Activated naive CD8-positive, alpha-beta T cell treated with anti-CD3 and anti-CD28 coated beads, Interleukin-2, amount 50 U/mL, for 24 hours (primary cell): ENCODE results near the gene MSH5.

Experiments
- ATAC-seq: fragments of 150-1000 bp; cut with Tn5 transposase; one replicate; pipeline ENCODE4 v1.10.0; 2021
- DNase-seq: peaks from one replicate; pipeline ENCODE4 v3.0.0; 2021
- H3K27ac Mint-ChIP-seq: one replicate; pipeline ENCODE4 v1.8.0; 2021; ENCODE audit warnings: mild to moderate bottlenecking, mixed read lengths
- H3K27me3 Mint-ChIP-seq: one replicate; pipeline ENCODE4 v1.8.0; 2021; ENCODE audit warnings: mixed read lengths
- H3K36me3 Mint-ChIP-seq: one replicate; pipeline ENCODE4 v1.8.0; 2021; ENCODE audit warnings: low read depth, mixed read lengths
- H3K4me1 Mint-ChIP-seq: one replicate; pipeline ENCODE4 v1.8.0; 2021; ENCODE audit warnings: mixed read lengths
- H3K4me3 Mint-ChIP-seq: one replicate; pipeline ENCODE4 v1.8.0; 2021; ENCODE audit warnings: mild to moderate bottlenecking, moderate library complexity, mixed read lengths
- H3K9me3 Mint-ChIP-seq: one replicate; pipeline ENCODE4 v1.8.0; 2021; ENCODE audit warnings: mixed read lengths

The MSH5 gene

DNA sequence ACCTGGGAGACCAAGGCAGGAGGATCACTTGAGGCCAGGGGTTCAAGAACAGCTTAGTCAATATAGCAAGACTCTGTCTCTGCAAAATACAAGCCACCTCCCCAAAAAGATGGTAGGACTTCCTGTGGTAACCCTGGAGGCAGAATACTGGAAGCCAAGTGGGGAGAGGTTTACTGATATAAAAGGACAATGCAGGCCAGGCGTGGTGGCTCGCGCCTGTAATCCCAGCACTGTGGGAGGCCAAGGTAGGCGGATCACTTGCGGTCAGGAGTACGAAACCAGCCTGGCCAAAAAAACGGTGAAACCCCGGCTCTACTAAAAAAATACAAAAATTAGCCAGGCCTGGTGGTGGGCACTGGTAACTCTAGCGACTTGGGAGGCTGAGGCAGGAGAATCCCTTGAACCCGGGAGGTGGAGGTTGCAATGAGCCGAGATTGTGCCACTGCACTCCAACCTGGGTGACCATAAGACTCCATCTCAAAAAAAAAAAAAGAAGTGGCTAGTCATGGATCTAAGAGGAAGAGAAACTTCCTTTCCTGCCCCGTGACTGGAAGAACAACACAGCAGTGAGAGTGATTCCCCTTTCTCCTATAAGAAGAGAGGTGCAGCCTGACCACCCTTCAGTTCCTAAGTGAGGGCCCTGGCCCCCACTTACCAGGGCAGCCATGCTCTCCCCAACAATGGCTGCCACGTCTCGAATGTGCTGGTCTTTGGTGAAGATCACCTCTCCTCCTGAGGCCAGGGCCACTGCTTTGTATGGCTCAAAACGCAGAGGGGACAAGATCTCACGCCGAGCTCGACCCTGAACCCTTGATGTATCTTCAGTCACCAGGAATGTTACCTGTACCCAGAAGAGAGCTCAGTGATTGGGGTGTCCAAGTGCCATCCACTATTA lies 28.8 kb downstream of the MSH5 start:
- no peak for DNase-seq

DNA sequence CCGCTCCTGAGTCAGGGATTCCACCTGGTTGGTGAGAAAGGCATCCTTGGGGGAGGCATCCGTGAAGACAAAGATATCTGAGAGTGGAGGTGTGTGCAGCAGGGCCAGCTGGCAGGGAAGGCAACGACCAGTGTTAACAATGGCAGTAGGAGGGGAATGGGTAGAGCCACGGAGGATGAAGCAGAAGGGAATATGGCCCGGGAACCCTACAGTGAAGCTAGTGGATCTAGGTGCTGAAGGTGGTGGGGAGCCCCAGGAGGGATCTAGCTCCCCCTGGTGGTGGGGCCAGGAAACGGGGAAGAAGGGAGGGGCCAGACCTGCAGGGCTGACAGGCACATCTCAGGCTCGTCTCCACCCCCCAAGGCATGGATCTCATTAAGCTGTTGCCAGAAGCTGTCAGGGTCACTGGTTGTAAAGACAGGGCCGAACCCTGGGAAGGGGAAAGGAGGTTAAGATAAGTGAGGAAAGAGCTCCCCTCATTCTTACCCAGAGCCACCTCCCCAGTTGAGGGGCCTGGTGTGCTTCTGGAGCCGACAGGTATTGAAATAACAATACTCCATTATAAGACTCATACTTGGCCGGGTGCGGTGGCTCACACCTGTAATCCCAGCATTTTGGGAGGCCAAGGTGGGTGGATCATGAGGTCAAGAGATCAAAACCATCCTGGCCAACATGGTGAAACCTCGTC lies 30.0 kb downstream of the MSH5 start:
- DNase-seq (peak; percentile 87), ATAC-seq (peak; percentile 66)
- H3K27me3 Mint-ChIP-seq: no peaks in the 10 kb centered on the region
- peaks cover 4% of the 10 kb centered on the region for H3K36me3 Mint-ChIP-seq
- no peak overlapping the region for H3K4me3 Mint-ChIP-seq
- H3K4me1 Mint-ChIP-seq: peaks cover 41% of the 10 kb centered on the region
- no peak overlapping the region for H3K27ac Mint-ChIP-seq
- H3K9me3 Mint-ChIP-seq: no peaks in the 10 kb centered on the region

More for the DNA sequence above, 28.8 kb downstream of the MSH5 start:
- Mint-ChIP-seq H3K4me3 (no peak overlapping the region), H3K4me1 (peaks cover 36% of the 10 kb centered on the region), H3K36me3 (peaks cover 9% of the 10 kb centered on the region), H3K27me3 (no peaks in the 10 kb centered on the region), H3K9me3 (no peaks in the 10 kb centered on the region), H3K27ac (no peak overlapping the region)
- ATAC-seq: no peak

DNA sequence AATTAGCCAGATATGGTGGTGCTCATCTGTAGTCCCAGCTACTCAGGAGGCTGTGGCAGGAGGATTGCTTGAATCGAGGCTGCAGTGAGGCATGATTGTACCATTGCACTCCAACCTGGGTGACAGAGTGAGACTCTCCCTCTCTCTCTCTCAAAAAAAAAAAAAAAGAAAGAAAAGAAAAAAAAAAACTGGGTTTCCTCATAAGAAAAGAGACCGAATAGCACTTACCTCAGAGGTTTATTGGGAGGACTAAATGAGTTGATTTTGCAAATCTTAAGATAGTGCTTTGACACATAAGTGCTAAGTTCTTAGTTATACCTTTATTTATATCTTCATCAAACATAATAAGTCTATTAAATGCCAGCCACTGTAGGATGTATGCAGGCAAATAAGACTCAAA lies 31.1 kb downstream of the MSH5 start:
- no peak for ATAC-seq
- Mint-ChIP-seq H3K27ac (peak overlapping the region; percentile 72), H3K4me3 (no peak overlapping the region)

DNA sequence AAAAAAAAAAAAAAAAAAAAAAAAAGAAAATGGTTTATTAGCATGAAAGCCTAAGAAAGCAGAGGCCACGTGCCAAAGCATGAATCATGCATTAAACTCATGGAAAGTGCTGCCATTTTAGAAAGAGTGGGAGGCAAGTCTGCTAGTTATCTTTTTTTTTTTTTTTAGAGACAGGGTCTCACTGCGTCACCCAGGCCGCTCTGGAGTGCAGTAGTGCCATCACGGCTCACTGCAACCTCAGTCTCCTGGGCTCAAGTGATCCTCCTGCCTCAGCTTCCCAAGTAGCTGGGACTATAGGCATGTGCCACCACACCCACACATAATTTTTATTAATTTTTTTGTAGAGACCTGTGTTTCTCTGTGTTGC lies 32.2 kb downstream of the MSH5 start:
- H3K27ac Mint-ChIP-seq: peak overlapping the region; percentile 73
- DNase-seq (no peak), ATAC-seq (peak; percentile 12)
- peaks cover 54% of the 10 kb centered on the region for H3K4me1 Mint-ChIP-seq
- H3K4me3 Mint-ChIP-seq: peak overlapping the region; percentile 57
- peaks cover 4% of the 10 kb centered on the region for H3K36me3 Mint-ChIP-seq
- no peaks in the 10 kb centered on the region for H3K9me3 Mint-ChIP-seq
- no peaks in the 10 kb centered on the region for H3K27me3 Mint-ChIP-seq

More for the DNA sequence above, 31.1 kb downstream of the MSH5 start:
- Mint-ChIP-seq H3K4me1 (peaks cover 44% of the 10 kb centered on the region), H3K36me3 (peaks cover 4% of the 10 kb centered on the region), H3K9me3 (no peaks in the 10 kb centered on the region), H3K27me3 (no peaks in the 10 kb centered on the region)
- DNase-seq: no peak

DNA sequence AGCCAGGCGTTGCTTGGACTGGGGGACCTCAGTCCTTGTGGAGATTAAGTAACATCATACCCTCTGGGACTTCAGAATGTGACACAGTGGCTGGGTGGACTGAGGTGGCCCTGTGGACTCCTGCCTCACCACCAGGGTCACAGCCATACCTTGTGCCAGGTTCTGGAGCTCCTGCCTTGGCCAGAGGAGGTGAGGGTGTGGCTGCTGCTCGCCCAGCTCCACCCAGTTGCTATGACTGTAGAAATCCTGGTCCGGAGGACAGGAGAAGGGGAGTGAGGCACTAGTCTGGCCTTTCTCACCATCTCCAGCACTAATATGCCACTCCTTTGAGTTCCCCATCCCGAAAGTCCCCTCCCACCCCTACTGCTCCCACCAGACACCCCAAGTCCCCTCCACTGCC lies 35.4 kb downstream of the MSH5 start:
- H3K27me3 Mint-ChIP-seq: no peaks in the 10 kb centered on the region
- no peak overlapping the region for H3K4me3 Mint-ChIP-seq
- H3K4me1 Mint-ChIP-seq: peaks cover 55% of the 10 kb centered on the region
- peaks cover 6% of the 10 kb centered on the region for H3K36me3 Mint-ChIP-seq
- no peaks in the 10 kb centered on the region for H3K9me3 Mint-ChIP-seq
- no peak overlapping the region for H3K27ac Mint-ChIP-seq
- DNase-seq (no peak), ATAC-seq (no peak)

DNA sequence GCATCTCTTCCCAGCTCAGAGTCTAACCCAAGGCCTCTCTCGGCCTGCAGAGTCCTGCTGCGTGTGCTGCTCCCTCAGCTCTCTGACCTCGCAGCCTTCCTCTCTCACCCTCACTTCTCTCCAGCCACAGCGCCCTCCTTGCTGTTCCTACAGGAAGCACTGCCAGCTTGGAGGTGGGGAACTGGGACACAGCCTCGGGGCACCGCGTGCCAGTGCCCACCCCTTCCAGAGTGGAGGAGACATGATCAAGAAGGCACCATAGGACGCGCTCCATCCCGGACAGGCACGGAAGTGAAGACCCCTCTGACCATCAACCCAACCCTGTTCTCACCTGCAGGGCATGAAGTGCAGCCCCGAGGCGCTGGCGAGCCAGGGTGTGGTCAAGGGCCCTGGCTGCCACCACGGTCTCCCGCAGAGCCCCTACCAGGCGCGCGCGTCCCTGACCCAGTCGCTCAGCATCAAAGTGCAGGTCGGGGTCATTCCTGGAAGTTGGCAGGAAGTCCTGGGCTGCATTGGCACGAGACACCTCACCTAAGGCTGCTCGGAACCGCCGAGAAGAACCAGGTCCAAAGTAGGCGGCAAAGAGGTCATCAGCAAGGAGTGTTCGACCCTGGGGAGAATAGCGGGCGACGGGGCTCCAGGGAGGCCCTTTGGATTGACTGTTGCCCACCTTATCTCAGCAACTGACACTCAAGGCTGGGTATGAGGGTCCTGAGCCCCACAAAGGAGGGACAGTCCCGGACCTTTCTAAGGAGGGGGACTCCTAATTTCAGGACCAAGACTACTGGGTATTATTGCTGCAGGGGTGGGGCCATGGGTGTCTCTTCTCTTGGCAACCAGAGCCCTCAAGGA lies 36.1 kb downstream of the MSH5 start:
- peaks cover 55% of the 10 kb centered on the region for H3K4me1 Mint-ChIP-seq
- no peak for ATAC-seq
- no peaks in the 10 kb centered on the region for H3K27me3 Mint-ChIP-seq
- H3K27ac Mint-ChIP-seq: no peak overlapping the region
- peak overlapping the region; percentile 4 for H3K4me3 Mint-ChIP-seq
- no peak for DNase-seq
- H3K9me3 Mint-ChIP-seq: no peaks in the 10 kb centered on the region
- peaks cover 11% of the 10 kb centered on the region for H3K36me3 Mint-ChIP-seq

DNA sequence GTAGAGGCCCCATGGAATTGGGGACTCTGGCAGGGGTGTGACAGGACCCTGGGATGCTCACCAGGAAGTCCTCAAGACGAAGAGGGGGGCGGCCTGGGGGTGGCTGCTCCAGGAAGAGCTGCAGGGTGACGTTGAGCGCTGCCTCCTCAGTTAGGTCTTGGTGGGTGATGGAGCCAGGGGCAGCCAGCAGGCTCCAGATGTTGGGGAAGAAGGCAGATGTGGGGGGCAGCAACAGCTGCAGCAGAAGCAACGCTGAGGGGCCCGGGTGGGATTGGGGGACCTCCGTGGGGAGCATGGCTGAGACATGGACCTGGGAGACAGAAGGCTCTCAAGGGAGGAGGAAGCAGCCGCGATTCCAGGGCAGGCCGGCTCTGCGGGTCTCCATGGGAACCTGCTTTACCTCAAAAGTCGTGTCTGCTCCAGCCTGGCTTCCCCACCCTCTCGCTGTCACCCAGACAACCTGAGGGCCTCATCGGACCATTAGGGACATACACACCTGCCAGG lies 36.7 kb downstream of the MSH5 start:
- Mint-ChIP-seq H3K9me3 (no peaks in the 10 kb centered on the region), H3K36me3 (peaks cover 12% of the 10 kb centered on the region), H3K4me3 (peak overlapping the region; percentile 4), H3K27me3 (no peaks in the 10 kb centered on the region), H3K27ac (peak overlapping the region; percentile 59), H3K4me1 (peaks cover 48% of the 10 kb centered on the region)
- peak; percentile 3 for ATAC-seq
- DNase-seq: no peak

DNA sequence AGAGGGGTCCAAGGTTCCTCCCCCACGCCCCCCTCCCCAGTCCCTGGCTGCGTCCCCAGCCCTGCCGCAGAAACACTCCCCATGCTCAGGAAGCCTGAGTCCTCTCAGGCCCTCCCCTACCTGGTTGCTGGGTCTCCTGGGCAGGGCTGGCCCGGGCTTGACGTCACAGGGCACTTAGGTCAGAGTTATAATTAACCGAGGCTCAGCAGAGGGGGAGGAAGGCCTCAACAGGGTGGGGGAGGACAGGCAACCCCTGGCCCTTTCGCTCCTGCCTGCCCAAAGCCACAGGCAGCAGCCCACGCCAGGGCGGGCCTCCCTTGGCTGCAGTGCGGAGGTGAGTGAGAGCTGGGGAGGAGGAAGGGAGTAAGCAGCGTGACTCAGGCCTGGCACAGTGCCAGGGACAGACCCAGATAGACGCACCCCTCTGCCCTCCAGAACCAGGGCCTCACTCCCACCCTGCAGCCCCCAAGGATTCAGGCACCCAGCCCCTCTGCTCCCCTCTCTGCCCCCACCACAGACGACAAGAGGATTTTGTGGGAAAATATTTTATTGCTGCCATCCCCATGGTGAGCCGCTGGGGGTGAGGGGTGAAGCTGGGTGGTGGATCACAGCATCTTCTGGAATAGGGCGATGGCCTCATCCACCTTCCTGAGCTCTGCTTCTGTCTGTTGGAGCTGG lies 37.3 kb downstream of the MSH5 start, which contains the start of gene VWA7:
TSS of gene VWA7 (minus strand) at position 340 of the 678 bp plus-strand sequence. CDS start 549 bp downstream, outside the sequence.
- H3K9me3 Mint-ChIP-seq: no peaks in the 10 kb centered on the region
- H3K4me1 Mint-ChIP-seq: peaks cover 43% of the 10 kb centered on the region
- no peaks in the 10 kb centered on the region for H3K27me3 Mint-ChIP-seq
- H3K36me3 Mint-ChIP-seq: peaks cover 14% of the 10 kb centered on the region
- ATAC-seq (peak; percentile 92), DNase-seq (peak; percentile 84)
- H3K27ac Mint-ChIP-seq: peak within 1 kb of the TSS; percentile 59
- peak within 1 kb of the TSS; percentile 4 for H3K4me3 Mint-ChIP-seq

DNA sequence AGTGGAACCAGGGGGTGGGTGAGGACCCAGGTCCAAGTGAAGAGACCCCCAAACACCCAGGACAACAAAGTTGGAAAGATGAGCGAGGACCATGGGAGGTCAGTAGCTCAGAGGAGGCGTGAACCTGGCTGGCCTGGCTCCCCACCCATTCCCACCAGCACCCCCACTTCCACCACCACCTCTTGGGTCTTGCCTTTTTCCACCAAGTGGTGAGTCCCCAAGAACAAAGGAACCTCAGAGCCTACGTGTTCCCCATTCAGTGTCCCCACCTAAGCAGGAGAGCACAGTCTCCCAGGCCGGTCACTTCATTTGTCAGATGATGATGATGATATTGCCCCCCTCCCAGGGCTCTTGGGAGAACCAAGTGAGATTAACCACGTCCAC lies 37.9 kb downstream of the MSH5 start:
- no peaks in the 10 kb centered on the region for H3K27me3 Mint-ChIP-seq
- H3K36me3 Mint-ChIP-seq: peaks cover 18% of the 10 kb centered on the region
- peaks cover 39% of the 10 kb centered on the region for H3K4me1 Mint-ChIP-seq
- DNase-seq (no peak), ATAC-seq (no peak)
- no peaks in the 10 kb centered on the region for H3K9me3 Mint-ChIP-seq
- H3K4me3 Mint-ChIP-seq: no peak overlapping the region
- H3K27ac Mint-ChIP-seq: peak overlapping the region; percentile 59

DNA sequence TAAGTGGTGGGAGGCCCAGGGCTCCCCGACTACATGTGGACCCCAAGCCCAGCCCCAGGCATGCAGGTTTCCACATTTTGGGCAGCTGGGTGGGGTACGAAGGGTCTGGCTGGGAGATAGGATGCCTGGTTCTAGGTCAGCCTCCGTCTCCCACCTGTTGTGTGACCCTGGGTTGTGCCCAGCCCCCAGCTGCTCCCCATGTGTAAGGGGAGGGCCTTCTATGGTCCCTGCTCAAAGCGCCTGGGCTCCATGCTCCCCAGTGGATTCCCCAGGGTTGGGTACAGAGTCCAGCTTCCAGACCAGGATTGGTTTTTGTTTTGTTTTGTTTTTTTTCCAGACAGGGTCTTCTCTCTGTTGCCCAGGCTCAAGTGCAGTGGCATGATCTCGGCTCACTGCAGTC lies 38.4 kb downstream of the MSH5 start:
- peaks cover 34% of the 10 kb centered on the region for H3K4me1 Mint-ChIP-seq
- H3K4me3 Mint-ChIP-seq: no peak overlapping the region
- peaks cover 21% of the 10 kb centered on the region for H3K36me3 Mint-ChIP-seq
- DNase-seq (no peak), ATAC-seq (no peak)
- peak overlapping the region; percentile 59 for H3K27ac Mint-ChIP-seq
- no peaks in the 10 kb centered on the region for H3K9me3 Mint-ChIP-seq
- no peaks in the 10 kb centered on the region for H3K27me3 Mint-ChIP-seq

DNA sequence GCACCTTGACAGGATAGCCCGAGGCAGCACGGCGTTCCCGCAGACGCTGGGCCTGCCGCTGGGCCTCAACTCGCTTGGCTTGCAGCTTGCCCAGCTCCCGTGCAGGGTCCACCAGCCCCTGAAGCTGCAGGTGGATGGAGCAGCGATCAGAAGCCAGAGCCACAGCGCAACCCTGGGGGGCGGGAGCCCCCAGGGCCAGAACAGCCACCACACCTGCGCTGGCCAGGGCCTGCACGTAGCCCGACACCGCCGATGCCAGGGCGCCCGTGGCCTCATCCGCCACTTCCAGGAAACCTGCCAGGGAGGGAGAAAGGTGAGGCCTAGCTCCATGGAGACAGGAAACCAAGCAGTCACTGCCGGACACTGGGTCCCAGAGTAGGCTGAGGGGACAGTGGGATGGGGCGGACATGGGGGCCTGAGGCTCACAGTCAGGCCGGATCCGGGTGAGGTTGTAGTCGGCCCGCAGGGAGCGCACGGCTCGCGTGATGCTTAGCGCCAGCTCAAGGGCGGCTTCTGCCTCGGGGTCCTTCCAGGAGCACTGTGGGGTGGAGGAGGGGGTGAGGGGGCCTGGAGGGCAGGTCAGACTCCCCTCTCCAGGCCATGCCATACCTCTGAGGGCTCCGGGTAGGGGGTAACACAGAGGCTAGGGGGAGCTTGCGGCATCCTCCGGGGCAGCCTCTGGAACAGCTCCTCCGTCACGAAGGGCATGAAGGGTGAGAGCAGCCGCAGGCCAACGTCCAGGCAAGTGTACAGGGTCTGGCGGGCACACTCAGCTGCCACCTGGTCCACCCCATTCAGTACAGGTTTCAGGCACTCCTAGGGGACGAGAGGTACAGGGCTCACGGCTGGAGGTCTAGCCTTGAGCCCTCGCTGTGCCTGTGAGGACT lies 39.4 kb downstream of the MSH5 start:
- no peaks in the 10 kb centered on the region for H3K9me3 Mint-ChIP-seq
- no peaks in the 10 kb centered on the region for H3K27me3 Mint-ChIP-seq
- H3K27ac Mint-ChIP-seq: no peak overlapping the region
- ATAC-seq (no peak), DNase-seq (no peak)
- no peak overlapping the region for H3K4me3 Mint-ChIP-seq
- peaks cover 25% of the 10 kb centered on the region for H3K36me3 Mint-ChIP-seq
- peaks cover 25% of the 10 kb centered on the region for H3K4me1 Mint-ChIP-seq

DNA sequence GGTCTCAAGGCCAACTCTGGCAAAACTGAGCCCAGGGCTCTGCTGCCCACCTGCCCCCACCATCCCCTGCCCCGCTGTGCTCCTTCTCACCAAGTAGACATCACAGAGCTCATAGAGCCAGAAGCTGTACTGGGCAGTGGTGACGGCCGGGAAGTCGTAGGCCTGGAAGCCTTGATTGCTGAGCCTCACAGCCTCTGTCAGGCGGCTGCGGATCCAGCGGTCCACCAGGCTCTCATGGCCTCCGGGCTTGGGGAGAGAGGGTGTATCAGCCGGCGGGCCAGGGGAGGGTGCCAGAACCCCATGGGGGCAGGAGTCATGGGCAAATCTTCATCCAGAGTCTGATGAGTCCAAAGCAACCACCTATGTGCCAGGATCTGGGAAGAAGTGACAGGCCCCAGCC lies 40.1 kb downstream of the MSH5 start:
- Mint-ChIP-seq H3K27ac (no peak overlapping the region), H3K4me1 (peaks cover 23% of the 10 kb centered on the region), H3K36me3 (peaks cover 32% of the 10 kb centered on the region), H3K4me3 (no peak overlapping the region), H3K9me3 (no peaks in the 10 kb centered on the region), H3K27me3 (no peaks in the 10 kb centered on the region)
- no peak for ATAC-seq
- DNase-seq: no peak
